EL (cell line): ENCODE results near the gene TF.
A peak's percentile ranks its signal among the peaks of the same experiment; 100 is the strongest.

Experiments
- DNase-seq: peaks from one replicate; pipeline ENCODE4 v3.0.0-alpha.2; 2016

Gene TF

DNA sequence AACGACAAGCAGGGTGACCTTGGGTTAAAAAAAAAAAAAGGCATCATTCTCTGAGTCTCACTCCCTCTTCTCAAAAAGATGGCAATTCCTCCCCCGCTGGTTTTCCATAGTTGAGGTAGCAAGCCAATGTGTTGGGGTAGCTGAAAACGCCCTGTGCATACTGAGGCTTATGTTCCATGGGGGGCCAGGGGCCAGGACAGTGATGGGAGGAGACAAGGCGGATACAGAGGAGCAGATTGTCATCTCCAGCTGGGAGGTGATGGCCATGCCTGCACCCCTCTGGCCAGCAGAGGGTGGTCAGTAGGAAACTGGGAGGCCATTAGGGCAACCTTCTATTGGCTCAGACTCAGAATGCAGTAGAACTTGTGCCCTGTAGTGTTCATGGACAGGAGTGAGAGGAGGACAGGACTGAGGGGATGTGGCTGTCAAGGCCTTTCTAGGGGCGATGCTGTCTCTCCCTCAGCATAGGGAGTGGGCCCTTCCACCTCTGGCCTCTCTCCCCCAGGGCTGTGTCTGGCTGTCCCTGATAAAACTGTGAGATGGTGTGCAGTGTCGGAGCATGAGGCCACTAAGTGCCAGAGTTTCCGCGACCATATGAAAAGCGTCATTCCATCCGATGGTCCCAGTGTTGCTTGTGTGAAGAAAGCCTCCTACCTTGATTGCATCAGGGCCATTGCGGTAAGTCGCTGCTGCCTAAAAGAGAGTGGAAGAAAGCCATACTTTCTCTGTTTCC is 1.9 kb downstream of the TF start:
- DNase-seq = no peak

GRCh38 chr3:133749427-133750258 is 3.5 kb downstream of the TF start:
- no peak for DNase-seq

DNA sequence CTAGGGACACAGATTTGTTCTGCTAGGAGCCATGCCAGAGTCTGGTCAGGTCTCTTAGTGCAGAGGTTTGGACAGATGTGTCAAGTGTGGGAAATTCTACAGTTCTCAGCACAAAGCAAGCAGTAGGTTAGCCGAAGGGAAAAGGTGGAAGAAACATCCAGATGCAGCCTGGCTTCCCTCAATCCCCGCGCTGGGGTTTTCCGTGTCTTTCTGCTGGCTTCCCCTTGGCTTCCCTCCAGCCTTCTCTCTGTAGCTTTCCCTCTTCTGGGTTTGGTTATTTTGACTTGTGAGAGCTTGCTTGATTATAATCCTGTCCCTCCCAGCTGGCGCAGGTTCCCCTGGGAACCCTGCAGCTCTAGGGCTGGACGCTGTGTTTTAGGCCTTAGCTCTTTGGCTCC is 4.1 kb downstream of the TF start:
- no peak for DNase-seq

DNA sequence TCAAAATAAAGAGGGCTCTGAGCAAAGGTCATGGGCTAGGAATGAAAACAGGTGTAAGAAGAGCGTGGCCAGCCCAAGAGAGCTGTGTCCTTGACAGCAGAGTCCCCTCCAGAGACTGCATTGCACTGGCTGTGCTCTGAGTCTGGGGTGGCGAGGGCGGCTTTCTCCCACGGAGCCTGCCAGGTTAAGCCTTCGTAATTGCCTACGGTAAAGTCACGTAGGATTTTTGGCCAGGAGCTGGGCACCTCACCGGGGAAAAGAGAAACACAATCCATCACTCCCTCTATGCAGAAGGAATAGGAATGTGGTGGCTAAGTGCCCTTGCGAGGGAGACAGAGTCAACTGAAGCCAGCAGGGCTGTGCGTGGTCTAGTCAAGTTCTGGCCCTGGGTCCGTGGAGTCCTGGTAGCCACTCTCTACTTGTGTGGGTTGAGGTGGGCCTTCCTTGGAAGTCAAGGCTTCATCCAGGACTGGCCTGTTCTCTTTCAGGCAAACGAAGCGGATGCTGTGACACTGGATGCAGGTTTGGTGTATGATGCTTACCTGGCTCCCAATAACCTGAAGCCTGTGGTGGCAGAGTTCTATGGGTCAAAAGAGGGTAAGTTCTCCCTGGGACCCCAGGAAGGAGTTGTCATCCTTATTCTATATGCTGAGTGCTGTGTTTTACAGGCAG is 7.0 kb downstream of the TF start:
- DNase-seq = no peak

GRCh38 chr3:133753779-133754164 is 7.6 kb downstream of the TF start:
- DNase-seq = no peak

GRCh38 chr3:133754455-133754854 is 8.3 kb downstream of the TF start:
- no peak for DNase-seq

- no peak for DNase-seq
Observed at GRCh38 chr3:133754973-133755828, 9.0 kb downstream of the TF start.

DNA sequence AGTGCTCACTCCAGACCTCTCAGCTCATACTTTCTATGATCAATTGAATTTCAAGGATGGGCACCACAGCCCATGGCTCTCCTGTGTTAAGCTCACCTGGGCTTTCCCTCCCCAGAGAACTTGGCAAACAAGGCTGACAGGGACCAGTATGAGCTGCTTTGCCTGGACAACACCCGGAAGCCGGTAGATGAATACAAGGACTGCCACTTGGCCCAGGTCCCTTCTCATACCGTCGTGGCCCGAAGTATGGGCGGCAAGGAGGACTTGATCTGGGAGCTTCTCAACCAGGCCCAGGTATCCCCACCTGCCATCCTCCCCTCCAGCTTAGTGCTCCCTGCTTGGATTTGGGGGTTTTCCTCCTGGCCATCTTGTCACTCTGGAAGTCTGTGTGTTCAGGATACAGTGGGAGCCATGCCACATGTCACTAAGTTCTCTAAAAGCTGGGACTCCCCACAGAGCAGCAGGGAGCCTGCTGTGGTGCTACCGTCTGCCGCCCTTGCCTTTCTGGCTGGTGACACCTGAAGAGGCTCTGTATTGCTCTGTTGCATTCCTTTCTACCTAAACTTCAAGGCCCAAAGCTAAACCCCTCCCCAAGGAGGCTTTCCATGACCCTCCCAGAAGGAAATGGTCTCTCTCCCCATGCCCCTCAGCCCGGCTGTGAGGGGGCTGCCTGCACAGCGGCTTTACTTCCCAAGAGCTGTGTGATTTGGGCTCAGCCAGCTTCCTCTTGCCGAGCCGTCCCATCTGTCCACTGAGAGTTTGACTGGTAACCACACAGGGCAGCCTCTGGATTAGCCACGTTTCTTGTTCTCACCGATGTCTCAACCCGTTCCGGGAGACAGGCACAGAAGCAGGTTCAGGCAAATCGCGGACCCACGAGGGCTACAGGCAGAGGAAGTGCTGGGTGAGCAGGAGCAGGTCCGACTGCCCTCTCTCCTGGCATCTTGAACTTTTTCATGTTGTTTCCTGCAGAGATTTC is 10.8 kb downstream of the TF start:
- no peak for DNase-seq

- DNase-seq = no peak
Observed at GRCh38 chr3:133757701-133758567, 11.7 kb downstream of the TF start.

GRCh38 chr3:133758568-133758928 is 12.4 kb downstream of the TF start:
- no peak for DNase-seq

- no peak for DNase-seq
Observed at GRCh38 chr3:133758964-133759739, 13.0 kb downstream of the TF start.

- DNase-seq = no peak
Observed at GRCh38 chr3:133759740-133760305, 13.6 kb downstream of the TF start.

DNA sequence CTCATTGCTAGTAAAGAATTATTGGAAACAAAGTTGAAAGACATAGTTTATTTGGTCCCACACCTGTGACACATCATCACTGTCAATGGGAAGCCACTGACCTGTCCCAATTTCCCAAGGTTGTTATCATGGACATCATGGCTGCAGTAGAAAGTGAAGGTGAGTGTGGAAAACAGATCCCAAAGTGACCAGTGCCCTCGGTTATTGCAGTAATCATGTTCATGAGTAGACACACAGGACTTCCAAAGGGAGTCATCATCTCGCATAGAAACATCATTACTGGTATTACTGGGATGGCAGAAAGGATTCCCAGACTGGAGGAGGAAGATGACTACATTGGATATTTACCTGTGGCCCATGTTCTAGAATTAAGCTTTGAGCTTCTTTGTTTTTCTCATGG is 14.7 kb downstream of the TF start:
- no peak for DNase-seq

DNA sequence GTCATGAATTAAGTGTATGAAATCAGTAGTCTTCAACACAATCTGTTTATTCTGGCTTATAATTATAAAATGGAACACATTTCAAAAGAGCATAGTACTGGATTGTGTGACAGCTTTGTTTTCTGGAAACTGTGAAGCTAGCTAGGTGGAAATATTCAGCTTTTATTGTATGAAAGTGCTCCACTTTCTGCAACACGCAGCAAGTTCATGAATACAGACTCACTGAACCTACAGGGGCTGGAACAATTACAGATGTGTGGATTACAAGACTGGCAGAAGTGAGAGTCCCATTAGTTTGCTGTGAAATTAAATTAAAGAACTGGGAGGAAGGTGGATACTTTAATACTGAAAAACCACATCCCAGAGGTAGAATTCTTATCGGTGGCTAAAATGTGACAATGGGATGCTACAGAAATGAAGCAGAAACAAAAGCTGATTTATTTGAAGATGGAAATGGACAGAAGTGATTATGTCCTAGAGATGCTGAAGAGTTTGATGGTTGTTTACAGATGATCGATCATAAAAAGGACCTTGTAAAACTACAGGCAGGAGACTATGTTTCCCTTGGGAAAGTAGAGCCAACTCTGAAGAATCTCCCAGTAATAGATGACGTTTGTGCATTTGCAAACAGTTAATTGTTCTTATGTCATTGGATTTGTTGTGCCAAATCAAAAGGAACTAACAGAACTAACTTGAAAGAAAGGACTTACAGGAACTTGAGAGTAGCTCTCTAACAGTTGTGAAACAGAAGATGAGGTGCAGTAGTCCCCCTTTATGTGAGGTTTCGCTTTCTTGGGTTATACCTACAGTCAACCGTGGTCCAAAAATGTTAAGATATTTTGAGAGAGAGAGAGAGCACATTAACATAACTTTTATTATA is 15.7 kb downstream of the TF start:
- DNase-seq = no peak

- DNase-seq = no peak
Observed at GRCh38 chr3:133762539-133762938, 16.3 kb downstream of the TF start.

DNA sequence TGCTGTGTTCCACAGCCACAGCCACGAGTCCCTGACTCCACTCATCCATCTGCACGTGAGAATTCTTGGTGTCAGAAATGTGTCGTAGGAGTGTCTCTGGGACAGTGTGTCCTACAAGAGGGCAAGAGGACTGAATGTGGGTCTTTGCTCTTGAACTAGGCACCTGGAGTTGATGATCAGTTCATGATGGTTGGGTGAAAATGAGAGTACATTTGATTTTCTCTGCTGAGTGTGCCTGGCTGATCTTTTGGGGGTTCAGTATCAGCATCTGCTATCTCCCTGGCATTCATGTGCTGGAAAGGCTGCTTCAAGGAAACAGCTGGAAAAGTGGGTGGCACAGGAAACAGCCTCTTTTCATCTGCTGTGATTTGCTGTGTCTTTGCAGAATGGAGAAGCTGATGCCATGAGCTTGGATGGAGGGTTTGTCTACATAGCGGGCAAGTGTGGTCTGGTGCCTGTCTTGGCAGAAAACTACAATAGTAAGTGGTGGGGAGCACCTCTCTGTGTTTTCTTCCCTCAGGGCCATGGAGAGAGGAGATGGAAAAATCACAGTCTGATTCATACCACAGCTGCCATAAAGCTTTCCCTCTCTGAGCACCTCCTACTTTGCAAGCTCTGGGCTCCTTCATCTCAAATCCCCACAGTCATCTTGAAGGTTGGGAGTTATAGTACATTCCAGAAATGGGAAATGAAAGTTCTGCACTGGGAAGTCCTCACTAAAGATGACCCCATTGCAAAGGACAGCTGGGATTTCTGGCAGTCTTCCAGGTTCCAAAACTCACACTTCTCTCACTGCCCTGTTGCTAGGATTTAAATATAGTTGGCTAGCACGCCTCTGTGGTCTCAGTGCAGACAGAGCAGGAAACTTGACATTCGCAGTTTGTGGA is 17.8 kb downstream of the TF start:
- peak; percentile 7 for DNase-seq

- DNase-seq = no peak
Observed at GRCh38 chr3:133765256-133765655, 19.1 kb downstream of the TF start.
